Measurements from ENCODE around the gene C1orf185.

- TF ChIP-seq CTCF (IDR thresholded peaks at IDR 0.05): no peak
- TF ChIP-seq POLR2A (IDR thresholded peaks at IDR 0.05): no peak
Measured at GRCh38 chr1:51193564-51193963, 91.5 kb downstream of the C1orf185 start.

Data from body of pancreas (tissue), 4 donors.